Renal cortical epithelial cell (primary cell): ENCODE data around the gene IL1R2. TPM values are rescaled to one million over a fixed set of nuclear protein-coding genes. Genes with fewer than 3 reads are reported as not detected.

Experiments
- DNase-seq: peaks from one replicate; pipeline ENCODE4 v3.0.0-alpha.2; 2011; ENCODE audit warnings: low read depth
- total RNA-seq: library from RNA; depleted of rRNA; stranded (reverse); fragments of >200 nt; gene quantifications from 2 replicates; pipeline ENCODE4 v1.2.3, GENCODE V29; 2014

Gene IL1R2
- 0.89 and 23.4 TPM in 2 replicates for total RNA-seq

- no peak for DNase-seq
Observed at GRCh38 chr2:101991721-101992145, at the start of gene IL1R2. IL1R2 (plus strand) TSS chr2:101991960; CDS start chr2:102008576, 16,616 bp downstream.

GRCh38 chr2:101942851-101943250 lies 48.9 kb upstream of the IL1R2 start:
- no peak for DNase-seq

- DNase-seq: no peak
Observed at GRCh38 chr2:101946372-101947039, 45.3 kb upstream of the IL1R2 start.

GRCh38 chr2:101947374-101947773 lies 44.4 kb upstream of the IL1R2 start:
- no peak for DNase-seq

- no peak for DNase-seq
Observed at GRCh38 chr2:101948625-101949155, 43.1 kb upstream of the IL1R2 start.

- peak; percentile 12 for DNase-seq
Observed at GRCh38 chr2:101949304-101949703, 42.5 kb upstream of the IL1R2 start.

GRCh38 chr2:101951296-101951695 lies 40.5 kb upstream of the IL1R2 start:
- DNase-seq: no peak

- no peak for DNase-seq
Observed at GRCh38 chr2:101952551-101952950, 39.2 kb upstream of the IL1R2 start.

- DNase-seq: no peak
Observed at GRCh38 chr2:101956465-101957438, 35.0 kb upstream of the IL1R2 start.

GRCh38 chr2:101958061-101958460 lies 33.7 kb upstream of the IL1R2 start:
- peak; percentile 86 for DNase-seq

GRCh38 chr2:101960819-101961337 lies 30.9 kb upstream of the IL1R2 start:
- no peak for DNase-seq

- DNase-seq: peak; percentile 93
Observed at GRCh38 chr2:101961338-101962191, 30.2 kb upstream of the IL1R2 start.

GRCh38 chr2:101962309-101962708 lies 29.5 kb upstream of the IL1R2 start:
- no peak for DNase-seq

GRCh38 chr2:101963198-101963597 lies 28.6 kb upstream of the IL1R2 start:
- DNase-seq: no peak

- peak; percentile 74 for DNase-seq
Observed at GRCh38 chr2:101967826-101968513, 23.8 kb upstream of the IL1R2 start.

- DNase-seq: no peak
Observed at GRCh38 chr2:101969723-101970122, 22.0 kb upstream of the IL1R2 start.

- DNase-seq: no peak
Observed at GRCh38 chr2:101970901-101971300, 20.9 kb upstream of the IL1R2 start.

GRCh38 chr2:101971836-101972235 lies 19.9 kb upstream of the IL1R2 start:
- no peak for DNase-seq

GRCh38 chr2:101972621-101973434 lies 18.9 kb upstream of the IL1R2 start:
- peak; percentile 68 for DNase-seq

- no peak for DNase-seq
Observed at GRCh38 chr2:101974663-101975062, 17.1 kb upstream of the IL1R2 start.
